DMS79 treated with DMSO at 0.1 percent for 48 hours (cell line): ENCODE results near the gene DLG2.
"Not testable (repeated sequence)": the region's sequence is repeated elsewhere in the genome, so short reads cannot be mapped to it uniquely, and the experiment has no call there.

ENCODE experiments used
- DNase-seq: peaks from one replicate; lab custom pipeline; 2025; lab: John Stamatoyannopoulos, UW

The DLG2 gene

DNA sequence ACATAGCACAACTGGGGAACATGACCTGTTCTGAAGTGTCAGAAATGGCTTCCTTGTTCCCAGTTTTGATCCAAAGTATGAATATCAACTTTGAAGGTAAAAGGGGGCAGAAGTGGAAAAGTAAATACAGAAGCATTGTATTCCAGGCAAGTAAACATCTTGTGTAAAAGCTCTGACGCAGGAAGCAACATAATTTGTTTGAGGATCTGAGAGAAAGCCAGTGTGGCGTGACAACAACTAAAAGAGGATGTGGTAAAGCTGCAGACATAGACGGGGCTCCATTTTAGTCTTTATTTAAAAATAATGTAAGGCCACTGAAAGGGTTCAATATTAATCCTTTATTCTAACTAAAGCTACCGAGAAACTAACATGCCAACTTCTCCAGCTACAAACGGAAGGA lies 310.2 kb downstream of the DLG2 start:
- no peak for DNase-seq

- DNase-seq, result no peak
Observed at GRCh38 chr11:85313741-85314140, 313.4 kb downstream of the DLG2 start.

DNA sequence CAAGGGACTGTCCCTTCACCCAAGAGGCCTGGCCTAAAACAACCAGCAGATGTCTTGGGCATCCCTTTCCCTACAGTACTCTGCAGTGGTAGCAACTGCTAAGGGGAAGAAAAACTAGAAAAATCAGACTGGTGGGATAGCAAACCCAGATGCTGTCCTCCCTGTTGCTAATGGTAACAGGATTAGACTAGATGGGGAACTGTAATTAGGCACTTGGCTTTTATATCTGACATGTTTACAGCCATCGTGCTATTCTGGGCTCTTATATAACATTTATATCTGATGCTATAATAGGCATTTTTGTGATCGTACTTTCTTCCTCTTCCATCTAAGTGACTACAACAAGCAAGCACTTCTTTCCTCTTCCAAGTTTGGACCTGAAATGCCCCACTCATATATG lies 316.7 kb downstream of the DLG2 start:
- no peak for DNase-seq

DNA sequence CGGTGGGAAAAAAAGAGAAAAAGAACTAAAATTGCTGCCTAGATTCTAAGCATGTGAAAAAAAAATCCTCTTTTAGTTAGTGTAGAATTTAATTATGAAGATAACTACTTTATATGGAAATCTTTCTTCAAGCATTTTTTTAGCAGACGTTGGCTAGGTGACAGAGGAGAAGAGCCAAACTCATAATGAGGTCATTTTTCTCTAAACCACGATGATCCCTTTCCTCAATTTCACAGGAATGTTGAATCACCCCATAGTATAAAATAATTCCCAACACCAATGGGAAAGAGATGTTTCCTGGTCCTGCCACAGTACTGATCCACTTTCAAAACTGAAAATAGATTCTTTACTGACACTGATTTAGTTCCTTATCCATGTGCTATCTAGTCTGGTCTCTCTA lies 319.8 kb downstream of the DLG2 start:
- no peak for DNase-seq

DNA sequence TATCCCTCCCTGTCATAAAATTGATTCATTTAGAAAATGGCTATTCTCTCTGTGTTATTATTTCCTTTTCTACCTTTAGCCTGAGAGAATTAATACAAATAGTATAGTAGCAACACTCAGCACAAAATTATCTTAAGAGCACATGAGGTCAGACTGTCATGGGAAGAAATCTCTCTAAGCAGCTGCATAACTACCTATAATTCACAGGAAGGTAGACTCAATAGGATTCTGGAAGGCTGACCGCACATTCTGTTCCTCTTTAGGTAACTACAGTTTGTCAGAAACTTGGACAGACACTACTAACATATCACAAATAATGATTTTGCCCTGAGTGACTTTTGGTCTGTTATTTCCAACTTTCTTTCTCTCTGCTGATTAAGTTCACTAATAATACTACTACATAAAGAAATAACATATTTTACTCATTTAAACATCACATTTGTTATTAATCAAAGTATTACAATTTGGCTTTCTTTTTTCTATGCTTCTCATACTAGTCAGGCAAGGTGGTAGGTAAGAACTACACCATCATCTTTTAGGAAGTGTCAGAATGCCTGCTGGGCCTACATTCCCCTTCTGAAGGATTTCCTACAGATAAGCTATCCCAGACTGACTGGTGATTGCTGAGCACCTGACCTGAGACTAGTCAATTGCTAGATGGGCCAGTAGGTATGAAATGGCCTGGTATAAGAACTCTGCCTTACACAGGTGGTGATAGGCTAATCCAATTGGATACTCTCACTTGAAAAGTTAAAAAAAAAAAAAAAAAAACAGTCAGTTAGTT lies 325.1 kb downstream of the DLG2 start:
- DNase-seq, result no peak

- no peak for DNase-seq
Observed at GRCh38 chr11:85299258-85299942, 327.7 kb downstream of the DLG2 start.

GRCh38 chr11:85295694-85296271 lies 331.4 kb downstream of the DLG2 start:
- DNase-seq, result no peak

DNA sequence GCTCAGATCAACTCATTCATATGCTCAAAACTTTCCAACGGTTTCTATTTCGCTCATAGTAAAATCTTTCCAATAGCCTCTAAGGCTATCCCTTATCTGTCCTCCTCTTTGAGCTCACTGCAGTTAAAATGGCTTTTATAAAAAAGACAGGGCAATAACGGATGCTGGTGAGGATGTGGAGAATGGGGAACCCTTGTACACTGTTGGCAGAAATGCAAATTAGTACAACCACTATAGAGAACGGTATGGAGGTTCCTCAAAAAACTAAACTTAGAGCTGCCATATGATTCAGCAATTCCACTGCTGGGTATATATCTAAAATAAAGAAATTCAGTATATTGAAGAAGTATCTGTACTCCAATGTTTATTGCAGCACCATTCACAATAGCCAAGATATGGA lies 345.6 kb downstream of the DLG2 start:
- no peak for DNase-seq

DNA sequence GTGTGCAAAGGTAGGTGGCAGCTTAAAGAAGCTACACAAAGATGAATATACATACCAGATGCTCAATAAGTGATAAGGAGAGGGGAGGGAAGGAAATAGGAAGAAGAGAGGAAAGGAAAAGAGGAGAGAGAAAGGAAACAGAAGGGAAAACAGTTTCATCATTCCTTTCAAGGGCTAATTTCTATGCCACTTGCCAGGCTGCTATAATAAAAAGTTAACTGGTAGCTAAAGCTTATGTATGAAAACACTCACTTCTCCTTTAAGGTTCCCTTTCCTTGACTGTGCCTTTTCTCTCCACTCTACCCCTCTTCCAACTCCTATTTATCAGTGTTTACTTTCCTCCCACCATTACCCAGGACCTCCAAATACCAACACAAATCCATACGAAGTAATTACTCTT lies 347.9 kb downstream of the DLG2 start:
- DNase-seq, result no peak

DNA sequence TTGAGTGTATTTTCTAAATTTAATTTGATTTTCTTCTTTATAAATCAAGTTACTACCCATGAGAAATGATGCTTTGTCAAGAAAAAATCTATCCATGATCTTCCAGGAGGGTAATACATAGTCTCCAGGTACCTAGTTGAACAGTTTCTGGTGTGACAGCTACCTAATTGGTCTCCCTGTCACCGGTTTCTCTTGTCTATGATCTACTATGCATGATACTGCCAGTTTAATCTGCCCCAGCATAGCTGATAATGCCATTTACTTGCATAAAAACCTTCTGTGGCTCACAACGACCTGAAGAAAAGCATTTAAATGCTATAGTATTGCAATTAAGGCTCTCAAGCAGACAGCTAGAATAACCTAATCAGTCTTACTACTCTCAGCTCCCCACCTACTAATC lies 349.5 kb downstream of the DLG2 start:
- DNase-seq, result no peak

DNA sequence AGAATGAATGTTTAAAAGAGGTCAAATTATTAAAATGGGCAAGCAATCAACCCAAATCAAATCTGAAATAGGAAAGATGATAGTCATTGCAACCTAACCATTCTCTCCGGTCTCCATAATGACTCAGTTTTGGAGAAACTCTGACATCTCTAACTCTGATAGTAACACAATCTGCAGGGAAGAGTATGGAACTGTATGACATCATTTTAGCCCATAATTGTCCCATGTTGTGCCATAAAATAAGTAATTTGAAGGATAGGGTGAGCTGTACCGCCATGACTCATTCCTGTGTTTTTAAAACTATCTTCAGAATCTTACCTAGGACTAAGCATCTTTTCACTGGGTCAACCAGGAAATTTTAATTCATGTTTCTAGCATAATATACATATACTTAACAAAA lies 350.8 kb downstream of the DLG2 start:
- no peak for DNase-seq

- not testable (repeated sequence) for DNase-seq
Observed at GRCh38 chr11:85270315-85270714, 356.8 kb downstream of the DLG2 start.

DNA sequence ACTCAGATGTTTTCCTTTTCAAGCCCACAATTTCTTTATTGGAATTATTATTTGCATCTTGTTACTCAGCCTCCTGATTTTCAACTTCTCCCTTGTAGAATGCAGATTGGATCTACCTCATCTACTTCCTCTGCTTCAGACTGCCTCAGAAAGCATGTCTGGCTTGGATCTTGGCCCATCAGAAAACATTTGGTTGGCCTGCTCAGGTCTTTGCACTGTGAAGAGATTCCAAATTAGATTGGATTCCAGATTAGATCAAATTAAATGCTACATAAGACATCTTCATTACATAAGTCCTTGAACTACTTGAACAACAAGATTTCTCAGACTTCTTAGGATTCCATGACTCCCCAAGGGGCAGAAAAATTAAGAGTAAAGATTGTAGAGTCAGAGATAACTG lies 358.0 kb downstream of the DLG2 start:
- no peak for DNase-seq

- DNase-seq, result no peak
Observed at GRCh38 chr11:85266646-85267045, 360.5 kb downstream of the DLG2 start.

- no peak for DNase-seq
Observed at GRCh38 chr11:85263328-85263727, 363.8 kb downstream of the DLG2 start.

DNA sequence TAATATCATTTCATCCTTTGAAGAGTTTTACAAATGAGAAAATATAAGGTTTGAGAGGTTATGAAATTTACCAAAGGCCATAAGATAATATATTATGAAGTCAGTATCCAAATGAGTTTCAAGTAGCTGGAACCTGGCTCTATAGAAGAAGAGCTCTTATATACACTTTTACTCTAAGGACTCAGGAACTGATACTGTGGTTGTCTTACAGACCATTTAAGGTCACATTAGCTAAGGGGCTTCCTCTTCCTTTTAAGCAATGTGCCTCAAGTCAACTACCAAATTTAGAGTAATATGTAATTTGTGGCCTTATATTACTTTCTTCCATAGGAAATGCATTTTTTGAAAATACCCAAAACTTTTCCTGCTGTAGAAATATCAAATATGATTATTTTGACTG lies 369.3 kb downstream of the DLG2 start:
- no peak for DNase-seq

- no peak for DNase-seq
Observed at GRCh38 chr11:85256433-85256832, 370.7 kb downstream of the DLG2 start.

DNA sequence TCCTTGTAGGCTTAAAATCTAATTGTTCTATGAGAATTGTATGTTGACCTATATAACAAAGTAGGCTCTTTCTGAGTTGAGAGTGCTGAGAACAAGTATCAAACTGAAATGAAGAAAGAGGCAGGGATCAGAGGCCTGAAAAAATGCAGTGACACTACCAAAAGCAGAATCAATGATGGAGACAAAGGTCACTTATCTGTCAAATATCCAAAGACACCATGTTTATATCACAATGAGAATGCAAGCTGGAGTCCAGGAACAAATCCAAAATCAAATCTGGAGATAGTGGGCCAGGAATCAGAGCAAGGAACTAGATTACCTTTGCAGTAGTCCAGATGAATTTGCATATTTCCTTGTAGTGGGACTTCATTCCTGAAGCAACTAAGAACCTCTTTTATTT lies 377.7 kb downstream of the DLG2 start:
- no peak for DNase-seq

DNA sequence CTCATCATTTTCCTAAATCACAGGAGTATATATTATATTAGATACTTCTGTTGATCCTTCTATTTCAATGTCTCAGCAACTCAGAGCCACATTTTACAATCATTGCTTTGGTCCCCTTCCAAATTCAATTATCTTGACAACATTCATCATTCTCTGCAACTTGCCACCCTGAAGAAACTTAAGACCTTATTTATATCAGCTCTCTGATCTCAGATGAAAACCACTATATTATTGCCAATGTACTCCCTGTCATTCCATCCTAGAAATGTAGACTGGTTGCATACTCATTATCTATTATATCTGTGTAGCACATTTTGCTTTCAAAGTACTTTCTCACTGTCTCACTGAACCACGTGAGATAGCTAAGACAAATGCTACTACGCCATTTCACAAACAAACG lies 379.3 kb downstream of the DLG2 start:
- no peak for DNase-seq

GRCh38 chr11:85238906-85239305 lies 388.2 kb downstream of the DLG2 start:
- DNase-seq, result no peak

DNA sequence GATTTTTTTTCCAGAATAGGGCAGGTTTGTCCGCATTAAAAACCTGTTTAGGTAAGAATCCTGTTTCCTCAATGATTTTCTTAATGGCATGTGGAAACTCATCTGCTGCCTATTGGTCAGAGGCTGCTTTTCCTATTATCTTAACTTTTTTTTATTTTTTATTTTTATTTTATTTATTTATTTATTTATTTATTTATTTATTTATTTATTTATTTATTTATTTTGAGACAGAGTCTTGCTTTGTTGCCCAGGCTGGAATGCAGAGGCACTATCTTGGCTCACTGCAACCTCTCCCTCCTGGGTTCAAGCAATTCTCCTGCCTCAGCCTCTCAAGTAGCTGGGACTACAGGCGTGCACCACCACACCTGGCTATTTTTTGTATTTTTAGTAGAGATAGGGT lies 389.1 kb downstream of the DLG2 start:
- not testable (repeated sequence) for DNase-seq

DNA sequence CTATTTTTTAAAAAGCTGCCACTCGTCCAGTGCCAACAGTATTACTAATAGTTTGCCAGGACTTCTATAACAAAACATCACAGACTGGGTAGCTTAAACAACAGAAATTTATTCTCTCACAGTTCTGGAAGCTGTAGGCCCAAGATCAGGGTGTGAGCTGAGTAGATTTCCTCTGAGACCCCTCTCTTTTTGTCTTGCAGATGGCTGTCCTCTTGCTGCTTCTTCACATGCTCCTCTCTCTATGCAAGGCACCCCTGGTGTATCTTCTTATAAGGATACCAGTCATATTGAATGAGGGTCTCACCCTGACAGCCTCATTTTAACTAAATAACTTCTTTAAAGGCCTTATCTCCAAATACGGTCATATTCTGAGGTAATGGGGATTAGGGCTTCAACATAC lies 390.9 kb downstream of the DLG2 start:
- DNase-seq, result no peak

DNA sequence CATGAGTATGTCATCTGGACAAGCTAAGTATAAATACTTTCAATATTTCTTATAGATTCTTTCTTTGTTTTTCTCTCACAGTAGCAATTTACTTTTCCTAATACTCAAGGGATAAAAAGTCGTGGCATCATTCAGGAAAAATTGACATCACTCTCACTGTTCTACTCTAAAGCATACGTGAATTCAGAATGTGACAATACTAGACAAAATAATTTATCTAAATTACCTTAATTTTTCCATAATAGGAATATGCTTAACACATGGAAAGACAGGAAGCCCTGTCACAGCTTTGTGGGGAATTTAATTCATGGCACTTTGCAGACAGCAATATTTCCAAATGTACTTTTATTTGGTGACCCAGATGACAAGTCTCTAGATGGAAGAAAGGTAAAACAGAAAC lies 394.6 kb downstream of the DLG2 start:
- no peak for DNase-seq
